CD4-positive, alpha-beta T cell (primary cell): ENCODE results near the gene ADGRV1. TPM values are rescaled to one million over a fixed set of nuclear protein-coding genes. Genes with fewer than 3 reads are reported as not detected.
"Not testable (repeated sequence)": the region's sequence is repeated elsewhere in the genome, so short reads cannot be mapped to it uniquely, and the experiment has no call there.

Source experiments
- ATAC-seq: fragments of 200-7000 bp; cut with Tn5 transposase; one replicate; pipeline ENCODE4 v1.10.0; 2022; ENCODE audit warnings: mild to moderate bottlenecking; ENCODE audit not compliant: poor library complexity
- CTCF ChIA-PET: fragments of 350-600 bp; sonication (Branson Sonifier 250); formaldehyde crosslinking; loops from one replicate; lab custom pipeline; 2021; ENCODE audit warnings: antibody characterized with exemption, inconsistent platforms; lab: Charles Lee
- POLR2A ChIA-PET: fragments of 350-600 bp; sonication (Branson Sonifier 250); formaldehyde crosslinking; loops from one replicate; lab custom pipeline; 2021; ENCODE audit warnings: antibody characterized with exemption, inconsistent platforms; lab: Charles Lee
- DNase-seq, 14 experiments: peaks; one replicate each; pipeline ENCODE4 v3.0.0-alpha.2; 2013 to 2020; ENCODE audit warnings: mixed read lengths in 2 of 14
- H3K27ac ChIP-seq, 2 donors: one replicate each; pipeline versions ENCODE4 v1.5.1 to v1.7.0; 2013; ENCODE audit warnings: low read length in 2 of 2, low read depth in 1 of 2, mild to moderate bottlenecking in 1 of 2
- H3K27me3 ChIP-seq, 2 experiments: 1 replicate in 1 of 2; 2 replicates in 1 of 2; pipeline versions ENCODE4 v1.6.1 to v1.7.0; 2013; ENCODE audit warnings: low read length in 2 of 2, control low read depth in 1 of 2, mild to moderate bottlenecking in 1 of 2, moderate library complexity in 1 of 2; ENCODE audit not compliant: insufficient read depth in 2 of 2, control insufficient read depth in 1 of 2
- H3K36me3 ChIP-seq: one replicate; pipeline ENCODE4 v1.6.1; 2013; ENCODE audit warnings: low read length, control low read depth; ENCODE audit not compliant: insufficient read depth
- H3K4me1 ChIP-seq: one replicate; pipeline ENCODE4 v1.6.1; 2013; ENCODE audit warnings: low read length, control low read depth; ENCODE audit not compliant: insufficient read depth
- H3K4me3 ChIP-seq: one replicate; pipeline ENCODE4 v1.5.1; 2013; ENCODE audit warnings: mild to moderate bottlenecking, low read length, moderate library complexity
- H3K9me3 ChIP-seq, 2 experiments: 1 replicate in 1 of 2; 2 replicates in 1 of 2; pipeline versions ENCODE4 v1.6.1 to v1.7.0; 2013; ENCODE audit warnings: low read length in 2 of 2, mild to moderate bottlenecking in 2 of 2, control low read depth in 1 of 2, moderate library complexity in 1 of 2; ENCODE audit not compliant: control insufficient read depth in 1 of 2, insufficient read depth in 1 of 2
- H3K27ac Mint-ChIP-seq: one replicate; pipeline ENCODE4 v1.8.0; 2020; ENCODE audit warnings: mixed read lengths
- H3K27me3 Mint-ChIP-seq: one replicate; pipeline ENCODE4 v1.8.0; 2021; ENCODE audit warnings: mixed read lengths
- H3K36me3 Mint-ChIP-seq: one replicate; pipeline ENCODE4 v1.8.0; 2021; ENCODE audit warnings: low read depth, mixed read lengths
- H3K4me1 Mint-ChIP-seq: one replicate; pipeline ENCODE4 v1.8.0; 2021; ENCODE audit warnings: low read depth, mixed read lengths
- H3K4me3 Mint-ChIP-seq: one replicate; pipeline ENCODE4 v1.8.0; 2020; ENCODE audit warnings: mild to moderate bottlenecking, mixed read lengths
- H3K9me3 Mint-ChIP-seq: one replicate; pipeline ENCODE4 v1.8.0; 2020; ENCODE audit warnings: mixed read lengths
- CTCF ChIP-seq: fragments of 200-600 bp; IDR thresholded peaks from one replicate; pipeline ENCODE4 v1.8.0; 2022; ENCODE audit warnings: antibody characterized with exemption, mild to moderate bottlenecking
- intact Hi-C, 2 experiments: fragments of 100-400 bp; cut with DNase I in 1 of 2; cut with micrococcal nuclease in 1 of 2; formaldehyde crosslinking; loops; one replicate each; pipeline versions ENCODE4 v1.15.1 to v1.9.0; 2023 to 2025; cut with DNase I, micrococcal nuclease
- total RNA-seq, 174 experiments: library from RNA in 2 of 174; stranded (reverse) in 2 of 174; gene quantifications; one replicate each; pipeline ENCODE4 v1.2.3 and lab custom pipeline; 2021 to 2026

ADGRV1 gene
- total RNA-seq, 2 experiments from 2014 or later: 0.81 to 1.2 TPM

- H3K4me3 Mint-ChIP-seq, H3K4me1 Mint-ChIP-seq, POLR2A ChIA-PET, H3K36me3 ChIP-seq, CTCF ChIA-PET, H3K27me3 ChIP-seq, DNase-seq, H3K9me3 ChIP-seq, H3K27ac Mint-ChIP-seq, H3K27ac ChIP-seq, H3K36me3 Mint-ChIP-seq, ATAC-seq, H3K27me3 Mint-ChIP-seq, intact Hi-C loops, H3K4me1 ChIP-seq, H3K4me3 ChIP-seq, H3K9me3 Mint-ChIP-seq: not testable (repeated sequence)
Observed at GRCh38 chr5:90929013-90929839, 370.6 kb downstream of the ADGRV1 start.

GRCh38 chr5:90930062-90930461 is 371.5 kb downstream of the ADGRV1 start:
- H3K27ac ChIP-seq: no peak overlapping the region
- Mint-ChIP-seq H3K27me3 (no peaks in the 10 kb centered on the region), H3K27ac (no peak overlapping the region), H3K4me1 (no peaks in the 10 kb centered on the region), H3K4me3 (no peak overlapping the region), H3K36me3 (no peaks in the 10 kb centered on the region), H3K9me3 (peaks cover 2% of the 10 kb centered on the region)
- POLR2A ChIA-PET: no interaction called here
- ATAC-seq: no peak
- intact Hi-C loops: loop anchor here in 1 of 2 experiments (2.0 to 5.0 kb wide), 2 partner anchors 297 to 489 kb away; no protein-coding TSS in a partner anchor
- CTCF ChIA-PET: no interaction called here
- no peaks in the 10 kb centered on the region for H3K36me3 ChIP-seq
- TF ChIP-seq CTCF: no peak
- no peaks in the 10 kb centered on the region for H3K4me1 ChIP-seq
- no peak for DNase-seq
- H3K9me3 ChIP-seq: no peaks in the 10 kb centered on the region
- H3K27me3 ChIP-seq: peaks cover 0 to 5% of the 10 kb centered on the region in 2 experiments
- no peak overlapping the region for H3K4me3 ChIP-seq

GRCh38 chr5:90930756-90931431 is 372.3 kb downstream of the ADGRV1 start:
- CTCF ChIA-PET: no interaction called here
- no peak for DNase-seq
- Mint-ChIP-seq H3K9me3 (peaks cover 2% of the 10 kb centered on the region), H3K27me3 (no peaks in the 10 kb centered on the region), H3K36me3 (no peaks in the 10 kb centered on the region), H3K4me1 (no peaks in the 10 kb centered on the region), H3K27ac (no peak overlapping the region), H3K4me3 (no peak overlapping the region)
- no peaks in the 10 kb centered on the region for H3K36me3 ChIP-seq
- H3K4me3 ChIP-seq: no peak overlapping the region
- no peak overlapping the region for H3K27ac ChIP-seq
- H3K9me3 ChIP-seq: no peaks in the 10 kb centered on the region
- H3K27me3 ChIP-seq: peaks cover 0 to 5% of the 10 kb centered on the region in 2 experiments
- intact Hi-C loops: loop anchor here in 1 of 2 experiments (2.0 to 5.0 kb wide), 2 partner anchors 296 to 488 kb away; no protein-coding TSS in a partner anchor
- POLR2A ChIA-PET: no interaction called here
- no peaks in the 10 kb centered on the region for H3K4me1 ChIP-seq
- ATAC-seq: no peak
- TF ChIP-seq CTCF: no peak
